Lower leg skin (tissue), 3 donors: ENCODE data around the gene CD109.

ENCODE experiments used
- POLR2A ChIP-seq, 2 donors: fragments of 450-650 bp; IDR thresholded peaks; one replicate each; pipeline ENCODE4 v1.6.1; 2016 to 2017; ENCODE audit warnings: antibody characterized with exemption in 2 of 2, mild to moderate bottlenecking in 1 of 2, moderate library complexity in 1 of 2
- TF ChIP-seq, protein P1 (sequence below), 3 donors: fragments of 450-650 bp; IDR thresholded peaks; one replicate each; pipeline ENCODE4 v1.5.1; 2016; ENCODE audit warnings: antibody characterized with exemption in 3 of 3, mild to moderate bottlenecking in 3 of 3, moderate library complexity in 2 of 3

GRCh38 chr6:73797861-73798260 lies 101.9 kb downstream of the CD109 start:
- TF ChIP-seq, protein P1, sequence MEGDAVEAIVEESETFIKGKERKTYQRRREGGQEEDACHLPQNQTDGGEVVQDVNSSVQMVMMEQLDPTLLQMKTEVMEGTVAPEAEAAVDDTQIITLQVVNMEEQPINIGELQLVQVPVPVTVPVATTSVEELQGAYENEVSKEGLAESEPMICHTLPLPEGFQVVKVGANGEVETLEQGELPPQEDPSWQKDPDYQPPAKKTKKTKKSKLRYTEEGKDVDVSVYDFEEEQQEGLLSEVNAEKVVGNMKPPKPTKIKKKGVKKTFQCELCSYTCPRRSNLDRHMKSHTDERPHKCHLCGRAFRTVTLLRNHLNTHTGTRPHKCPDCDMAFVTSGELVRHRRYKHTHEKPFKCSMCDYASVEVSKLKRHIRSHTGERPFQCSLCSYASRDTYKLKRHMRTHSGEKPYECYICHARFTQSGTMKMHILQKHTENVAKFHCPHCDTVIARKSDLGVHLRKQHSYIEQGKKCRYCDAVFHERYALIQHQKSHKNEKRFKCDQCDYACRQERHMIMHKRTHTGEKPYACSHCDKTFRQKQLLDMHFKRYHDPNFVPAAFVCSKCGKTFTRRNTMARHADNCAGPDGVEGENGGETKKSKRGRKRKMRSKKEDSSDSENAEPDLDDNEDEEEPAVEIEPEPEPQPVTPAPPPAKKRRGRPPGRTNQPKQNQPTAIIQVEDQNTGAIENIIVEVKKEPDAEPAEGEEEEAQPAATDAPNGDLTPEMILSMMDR (IDR thresholded peaks at IDR 0.05), result no peak
- no peak for TF ChIP-seq POLR2A (IDR thresholded peaks at IDR 0.05)
